Cardiac muscle cell (in vitro differentiated cells and primary cell): ENCODE results near the gene MYO5C. TPM values are rescaled to one million over a fixed set of nuclear protein-coding genes. Genes with fewer than 3 reads are reported as not detected.

ENCODE experiments used
- DNase-seq, 2 donors: peaks; one replicate each; pipeline versions ENCODE4 v3.0.0 to v3.0.0-alpha.2; 2010 to 2017; ENCODE audit warnings: low read depth in 1 of 2, low spot score in 1 of 2
- H3K27ac ChIP-seq: fragments of 200-600 bp; sonication (generic); 2 replicates; pipeline ENCODE4 v1.5.1; 2016
- H3K27me3 ChIP-seq: fragments of 200-600 bp; sonication (generic); 2 replicates; pipeline ENCODE4 v1.6.0; 2016; ENCODE audit warnings: control low read depth
- H3K36me3 ChIP-seq: fragments of 200-600 bp; sonication (generic); 2 replicates; pipeline ENCODE4 v1.5.1; 2016; ENCODE audit warnings: control low read depth
- H3K4me1 ChIP-seq: fragments of 200-600 bp; sonication (generic); 2 replicates; pipeline ENCODE4 v1.8.1; 2017; ENCODE audit warnings: low read depth, mild to moderate bottlenecking, mixed run types
- H3K4me3 ChIP-seq: fragments of 200-600 bp; sonication (generic); 2 replicates; pipeline ENCODE4 v1.5.1; 2016; ENCODE audit warnings: mild to moderate bottlenecking
- H3K9me3 ChIP-seq: fragments of 200-600 bp; sonication (generic); 2 replicates; pipeline ENCODE4 v1.5.1; 2017; ENCODE audit warnings: low read depth, mild to moderate bottlenecking, control low read depth
- polyA plus RNA-seq: library from polyadenylated mRNA; unstranded; fragments of >200 nt; fragmentation: Nextera tagmentation; extraction: Ambion mirVana; gene quantifications from 2 replicates; pipeline ENCODE4 v1.2.1, GENCODE V29; 2016
- total RNA-seq: library from RNA; depleted of rRNA; stranded (reverse); fragments of >200 nt; gene quantifications from 2 replicates; pipeline ENCODE4 v1.2.3, GENCODE V29; 2016
- TF ChIP-seq, protein P1 (sequence below): IDR thresholded peaks from 2 replicates; pipeline ENCODE4 v1.5.1; 2012; ENCODE audit warnings: low read depth, mild to moderate bottlenecking, low read length

Gene MYO5C
- total and polyA plus RNA-seq, 2 experiments from 2014 or later, result 2.9 to 8.5 TPM

DNA sequence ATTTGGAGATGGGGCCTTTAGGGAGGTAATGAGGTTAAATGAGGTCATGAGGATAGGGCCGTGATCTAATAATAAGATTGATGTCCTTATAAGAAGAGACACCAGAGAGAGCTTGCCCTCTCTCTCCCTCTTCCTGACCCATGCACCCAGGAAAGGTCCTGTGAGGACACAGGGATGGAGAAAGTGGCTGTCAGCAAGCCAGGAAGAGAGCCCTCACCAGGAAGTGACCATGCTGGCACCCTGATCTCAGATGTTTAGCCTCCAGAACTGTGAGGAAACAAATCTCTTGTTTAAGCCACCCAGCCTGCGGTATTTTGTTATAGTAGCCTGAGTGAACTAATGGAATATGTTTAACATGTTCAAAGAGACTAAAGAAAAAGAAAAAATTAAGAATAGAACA lies 89.2 kb downstream of the MYO5C start:
- Histone ChIP-seq H3K4me1 (no peaks in the 10 kb centered on the region), H3K4me3 (no peak overlapping the region), H3K27me3 (no peaks in the 10 kb centered on the region), H3K27ac (no peak overlapping the region), H3K36me3 (peaks cover 3% of the 10 kb centered on the region), H3K9me3 (no peaks in the 10 kb centered on the region)
- DNase-seq, result peak in 1 of 2 donors; percentile 12
- TF ChIP-seq, protein P1, sequence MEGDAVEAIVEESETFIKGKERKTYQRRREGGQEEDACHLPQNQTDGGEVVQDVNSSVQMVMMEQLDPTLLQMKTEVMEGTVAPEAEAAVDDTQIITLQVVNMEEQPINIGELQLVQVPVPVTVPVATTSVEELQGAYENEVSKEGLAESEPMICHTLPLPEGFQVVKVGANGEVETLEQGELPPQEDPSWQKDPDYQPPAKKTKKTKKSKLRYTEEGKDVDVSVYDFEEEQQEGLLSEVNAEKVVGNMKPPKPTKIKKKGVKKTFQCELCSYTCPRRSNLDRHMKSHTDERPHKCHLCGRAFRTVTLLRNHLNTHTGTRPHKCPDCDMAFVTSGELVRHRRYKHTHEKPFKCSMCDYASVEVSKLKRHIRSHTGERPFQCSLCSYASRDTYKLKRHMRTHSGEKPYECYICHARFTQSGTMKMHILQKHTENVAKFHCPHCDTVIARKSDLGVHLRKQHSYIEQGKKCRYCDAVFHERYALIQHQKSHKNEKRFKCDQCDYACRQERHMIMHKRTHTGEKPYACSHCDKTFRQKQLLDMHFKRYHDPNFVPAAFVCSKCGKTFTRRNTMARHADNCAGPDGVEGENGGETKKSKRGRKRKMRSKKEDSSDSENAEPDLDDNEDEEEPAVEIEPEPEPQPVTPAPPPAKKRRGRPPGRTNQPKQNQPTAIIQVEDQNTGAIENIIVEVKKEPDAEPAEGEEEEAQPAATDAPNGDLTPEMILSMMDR, result no peak

DNA sequence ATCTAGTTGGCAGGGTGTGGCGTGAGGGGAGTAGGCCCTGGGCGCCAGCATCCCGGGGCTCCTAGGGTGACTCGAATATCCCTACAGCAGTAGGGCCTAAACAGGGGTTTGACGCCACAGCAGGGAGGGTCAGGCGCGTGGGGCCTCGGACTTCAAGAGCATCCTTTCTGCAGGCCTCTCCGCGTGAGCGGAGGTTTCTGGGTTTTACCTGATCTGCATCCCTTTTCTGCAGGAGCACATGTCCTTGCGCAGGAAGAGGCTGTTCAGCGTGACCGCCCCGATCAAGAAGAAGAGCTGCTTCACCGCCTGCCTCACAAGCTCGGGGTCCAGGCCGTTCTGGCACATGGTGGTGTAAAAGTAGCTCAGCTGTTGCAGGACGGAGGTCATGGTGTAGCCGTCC lies 90.9 kb downstream of the MYO5C start:
- Histone ChIP-seq H3K4me3 (no peak overlapping the region), H3K36me3 (no peaks in the 10 kb centered on the region), H3K4me1 (no peaks in the 10 kb centered on the region), H3K27me3 (no peaks in the 10 kb centered on the region), H3K9me3 (no peaks in the 10 kb centered on the region), H3K27ac (no peak overlapping the region)
- TF ChIP-seq, protein P1, result no peak
- DNase-seq, result no peak

DNA sequence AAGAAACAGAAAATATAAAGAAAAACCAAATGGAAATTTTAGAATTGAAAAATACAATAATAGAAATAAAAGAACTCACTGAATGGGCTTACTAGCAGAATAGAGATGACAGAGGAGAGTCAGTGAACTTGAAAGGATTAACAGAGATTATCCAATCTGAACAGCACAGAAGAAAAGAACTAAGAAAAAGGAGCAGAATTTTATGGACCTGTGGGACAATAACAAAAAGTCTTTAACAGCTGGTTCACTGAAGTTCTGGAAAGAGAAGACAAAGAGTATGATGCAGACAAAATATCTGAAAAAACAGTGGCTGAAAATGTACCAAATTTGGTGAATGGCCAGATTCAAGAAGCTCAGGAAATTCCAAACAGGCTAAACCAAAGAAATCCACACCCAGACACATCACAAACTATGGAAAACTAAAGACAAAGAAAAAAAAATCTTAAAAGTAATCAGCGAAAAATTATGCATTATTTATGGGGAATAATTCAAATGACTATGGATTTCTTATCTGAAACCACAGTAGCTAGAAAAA lies 94.7 kb downstream of the MYO5C start:
- Histone ChIP-seq H3K4me3 (no peak overlapping the region), H3K27me3 (no peaks in the 10 kb centered on the region)

DNA sequence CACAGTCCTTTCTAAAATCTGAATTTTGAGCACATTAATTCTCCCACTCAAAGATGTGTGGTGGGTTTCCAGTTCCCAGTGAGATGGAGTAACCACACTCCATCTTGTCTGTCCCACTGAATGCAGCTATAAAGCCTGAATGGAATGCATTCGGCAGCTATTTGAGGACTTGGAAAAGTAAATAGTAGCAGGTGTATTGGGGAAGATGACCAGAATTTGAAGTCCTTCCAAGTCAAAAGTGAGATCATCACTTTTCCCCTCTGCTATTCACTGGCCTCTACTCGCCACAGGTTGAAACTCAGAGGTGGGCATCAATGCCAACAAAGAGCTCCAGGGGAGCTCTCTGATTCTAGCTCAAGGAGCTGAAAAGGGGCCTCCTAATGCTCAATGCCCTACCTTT lies 96.3 kb downstream of the MYO5C start:
- Histone ChIP-seq H3K4me1 (no peaks in the 10 kb centered on the region), H3K27me3 (no peaks in the 10 kb centered on the region), H3K4me3 (no peak overlapping the region), H3K9me3 (no peaks in the 10 kb centered on the region), H3K36me3 (no peaks in the 10 kb centered on the region), H3K27ac (no peak overlapping the region)
- DNase-seq, result no peak
- TF ChIP-seq, protein P1, result no peak

More for the DNA sequence above, 94.7 kb downstream of the MYO5C start:
- TF ChIP-seq, protein P1, result no peak
- Histone ChIP-seq H3K9me3 (no peaks in the 10 kb centered on the region), H3K36me3 (no peaks in the 10 kb centered on the region), H3K27ac (no peak overlapping the region), H3K4me1 (no peaks in the 10 kb centered on the region)
- DNase-seq, result peak in 1 of 2 donors; percentile 20

DNA sequence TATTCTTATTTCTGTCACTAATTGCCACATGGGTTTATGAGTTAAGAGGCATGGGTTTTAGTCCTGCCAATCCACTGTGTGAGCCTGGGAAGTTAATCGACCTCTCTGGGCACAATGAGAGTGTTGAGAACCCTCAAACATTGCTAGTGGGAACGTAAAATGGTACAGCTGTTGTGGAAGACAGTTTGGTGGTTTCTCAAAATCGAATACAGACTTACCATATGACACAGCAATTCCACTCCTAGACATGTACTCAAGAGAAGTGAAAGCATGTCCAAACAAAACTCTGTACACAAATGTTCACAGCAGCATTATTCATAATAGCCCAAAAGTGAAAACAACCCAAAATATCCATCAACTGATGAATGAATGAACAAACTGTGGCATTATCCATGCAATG lies 98.7 kb downstream of the MYO5C start:
- no peaks in the 10 kb centered on the region for H3K9me3 ChIP-seq
- H3K36me3 ChIP-seq, result no peaks in the 10 kb centered on the region
- TF ChIP-seq, protein P1, result no peak
- H3K4me3 ChIP-seq, result no peak overlapping the region
- DNase-seq, result no peak
- H3K27me3 ChIP-seq, result no peaks in the 10 kb centered on the region
- no peak overlapping the region for H3K27ac ChIP-seq
- no peaks in the 10 kb centered on the region for H3K4me1 ChIP-seq

DNA sequence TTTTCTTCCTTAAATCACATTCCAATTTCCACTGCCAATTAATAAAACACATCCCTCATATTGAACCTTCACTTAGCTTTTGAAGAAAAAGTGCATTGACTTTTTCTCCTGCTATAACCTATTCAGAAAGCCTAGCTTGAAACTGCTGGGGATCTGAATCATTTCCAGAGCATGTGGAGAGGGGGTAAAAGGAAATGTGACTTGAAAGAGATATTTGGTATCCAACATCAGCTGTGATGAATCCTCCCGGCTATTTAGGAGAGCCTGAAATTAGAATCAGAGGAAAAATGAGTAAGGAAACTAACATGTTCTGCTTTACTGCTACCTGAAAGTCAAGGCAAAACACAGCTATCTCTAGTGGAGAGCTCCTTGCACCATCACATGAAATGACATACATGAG lies 101.8 kb downstream of the MYO5C start:
- no peaks in the 10 kb centered on the region for H3K36me3 ChIP-seq
- H3K4me3 ChIP-seq, result no peak overlapping the region
- no peaks in the 10 kb centered on the region for H3K4me1 ChIP-seq
- no peaks in the 10 kb centered on the region for H3K27me3 ChIP-seq
- TF ChIP-seq, protein P1, result no peak
- DNase-seq, result no peak
- no peak overlapping the region for H3K27ac ChIP-seq
- H3K9me3 ChIP-seq, result no peaks in the 10 kb centered on the region
